Prostate gland (tissue), 2 donors: ENCODE measurements around the gene SH3BP4.

Experiments
- POLR2A ChIP-seq: fragments of 450-650 bp; IDR thresholded peaks from one replicate; pipeline ENCODE4 v1.6.1; 2016; ENCODE audit warnings: antibody characterized with exemption, mild to moderate bottlenecking
- POLR2AphosphoS5 ChIP-seq: sonication (generic); formaldehyde crosslinking; IDR thresholded peaks from one replicate; pipeline ENCODE4 v1.6.1; 2017; ENCODE audit warnings: antibody characterized with exemption
- TF ChIP-seq, protein P1 (sequence below), 4 experiments: fragments of 200-600 bp in 2 of 4; fragments of 450-650 bp in 2 of 4; sonication (generic) in 2 of 4; IDR thresholded peaks; 1 replicate in 3 of 4; 2 replicates in 1 of 4; pipeline ENCODE4 v1.5.1; 2016 to 2019; ENCODE audit warnings: antibody characterized with exemption in 4 of 4, mild to moderate bottlenecking in 2 of 4, moderate library complexity in 2 of 4

DNA sequence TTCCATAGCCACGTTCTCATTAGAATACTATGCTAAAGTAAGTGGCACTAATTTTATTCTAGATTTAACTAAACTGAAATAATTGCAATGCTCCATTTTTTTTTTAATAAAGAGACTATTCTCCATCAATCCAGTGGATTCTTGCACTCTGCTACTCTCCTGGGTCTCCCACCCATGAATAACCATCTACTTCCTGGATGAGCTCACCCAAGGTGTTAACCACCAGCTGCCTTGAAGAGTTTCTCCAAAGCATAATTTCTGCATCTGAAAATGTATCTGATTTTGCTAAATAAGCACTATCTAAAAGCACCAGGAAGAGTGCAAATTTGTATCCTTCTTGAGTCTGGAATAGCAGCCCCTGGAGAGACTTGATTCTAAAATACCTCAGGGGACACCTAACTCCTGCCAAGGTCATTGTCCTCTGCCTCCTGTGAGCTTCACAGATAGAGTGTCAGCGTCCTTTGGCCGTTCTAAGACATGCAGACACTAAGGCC lies 41.6 kb upstream of the SH3BP4 start:
- TF ChIP-seq, protein P1, sequence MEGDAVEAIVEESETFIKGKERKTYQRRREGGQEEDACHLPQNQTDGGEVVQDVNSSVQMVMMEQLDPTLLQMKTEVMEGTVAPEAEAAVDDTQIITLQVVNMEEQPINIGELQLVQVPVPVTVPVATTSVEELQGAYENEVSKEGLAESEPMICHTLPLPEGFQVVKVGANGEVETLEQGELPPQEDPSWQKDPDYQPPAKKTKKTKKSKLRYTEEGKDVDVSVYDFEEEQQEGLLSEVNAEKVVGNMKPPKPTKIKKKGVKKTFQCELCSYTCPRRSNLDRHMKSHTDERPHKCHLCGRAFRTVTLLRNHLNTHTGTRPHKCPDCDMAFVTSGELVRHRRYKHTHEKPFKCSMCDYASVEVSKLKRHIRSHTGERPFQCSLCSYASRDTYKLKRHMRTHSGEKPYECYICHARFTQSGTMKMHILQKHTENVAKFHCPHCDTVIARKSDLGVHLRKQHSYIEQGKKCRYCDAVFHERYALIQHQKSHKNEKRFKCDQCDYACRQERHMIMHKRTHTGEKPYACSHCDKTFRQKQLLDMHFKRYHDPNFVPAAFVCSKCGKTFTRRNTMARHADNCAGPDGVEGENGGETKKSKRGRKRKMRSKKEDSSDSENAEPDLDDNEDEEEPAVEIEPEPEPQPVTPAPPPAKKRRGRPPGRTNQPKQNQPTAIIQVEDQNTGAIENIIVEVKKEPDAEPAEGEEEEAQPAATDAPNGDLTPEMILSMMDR (IDR thresholded peaks at IDR 0.05): no peak
- TF ChIP-seq POLR2A: no peak
- TF ChIP-seq POLR2AphosphoS5: no peak
